NCI-H2171 treated with DMSO at 0.1 percent for 48 hours (cell line): ENCODE measurements around the gene MBD3L3.
"Not testable (repeated sequence)": the region's sequence is repeated elsewhere in the genome, so short reads cannot be mapped to it uniquely, and the experiment has no call there.

Experiments used
- DNase-seq: peaks from one replicate; lab custom pipeline; 2025; lab: John Stamatoyannopoulos, UW

Gene MBD3L3

DNA sequence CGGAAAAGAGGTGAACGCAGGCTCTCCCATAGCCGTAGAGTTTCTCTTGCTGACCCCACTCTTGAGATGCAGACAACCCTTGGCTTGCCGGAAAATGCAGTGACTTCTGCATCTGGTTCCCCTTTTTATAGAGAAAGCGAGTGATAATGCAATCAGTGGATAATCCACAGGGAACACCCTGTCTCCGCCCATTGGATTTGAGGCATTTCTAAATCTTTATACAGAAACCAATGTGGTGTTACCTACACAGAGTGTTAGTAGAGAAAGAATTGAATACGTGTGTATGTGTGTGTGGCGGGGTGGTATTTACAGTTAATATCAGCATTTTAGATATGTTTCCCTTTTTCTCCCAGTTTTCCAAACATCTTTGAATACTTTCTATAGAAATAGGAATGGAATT, at the start of gene MBD3L3:
Gene MBD3L3, minus strand, starts transcription at position 101 of the 400 bp plus-strand sequence. Its CDS starts 71 bp downstream, at position 30.
- not testable (repeated sequence) for DNase-seq

DNA sequence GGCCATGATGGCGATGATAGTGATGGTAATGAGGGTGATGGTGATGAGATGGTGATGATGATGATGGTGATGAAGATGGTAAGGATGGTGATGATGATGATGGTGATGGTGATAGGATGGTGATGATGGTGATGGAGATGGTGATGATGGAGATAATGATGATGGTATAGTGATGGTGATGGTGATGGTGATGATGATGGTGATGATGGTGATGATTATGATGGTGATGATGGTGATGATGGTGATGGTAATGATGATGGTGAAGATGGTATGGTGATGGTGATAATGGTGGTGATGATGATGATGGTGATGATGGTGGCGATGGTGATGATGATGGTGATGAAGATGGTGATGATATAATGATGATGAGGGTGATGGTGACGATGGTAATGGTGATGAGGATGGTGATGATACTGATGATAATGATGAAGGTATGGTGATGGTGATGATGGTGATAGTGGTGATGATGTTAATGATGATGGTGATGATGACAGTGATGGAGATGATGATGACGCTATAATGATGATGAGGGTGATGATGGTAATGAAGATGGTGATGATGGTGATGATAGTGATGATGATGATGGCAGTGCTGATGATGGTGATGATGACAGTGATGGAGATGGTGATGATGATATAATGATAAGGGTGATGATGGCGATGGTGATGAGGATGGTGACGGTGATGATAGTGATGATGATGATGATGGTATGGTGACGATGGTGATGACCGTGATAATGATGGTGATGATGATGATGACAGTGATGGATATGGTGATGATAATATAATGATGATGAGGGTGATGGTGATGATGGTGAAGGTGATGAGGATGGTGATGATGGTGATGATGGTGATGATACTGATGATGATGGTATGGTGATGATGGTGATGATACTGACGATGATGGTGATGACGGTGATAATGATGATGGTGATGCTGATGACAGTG, 48.5 kb upstream of the MBD3L3 start:
- DNase-seq, result no peak

GRCh38 chr19:7104747-7105447, 46.4 kb upstream of the MBD3L3 start:
- DNase-seq, result no peak

GRCh38 chr19:7101498-7102253, 43.2 kb upstream of the MBD3L3 start:
- no peak for DNase-seq

GRCh38 chr19:7099597-7099921, 41.1 kb upstream of the MBD3L3 start:
- DNase-seq, result no peak

- DNase-seq, result peak; percentile 91
Measured at GRCh38 chr19:7098701-7099596, 40.5 kb upstream of the MBD3L3 start.

DNA sequence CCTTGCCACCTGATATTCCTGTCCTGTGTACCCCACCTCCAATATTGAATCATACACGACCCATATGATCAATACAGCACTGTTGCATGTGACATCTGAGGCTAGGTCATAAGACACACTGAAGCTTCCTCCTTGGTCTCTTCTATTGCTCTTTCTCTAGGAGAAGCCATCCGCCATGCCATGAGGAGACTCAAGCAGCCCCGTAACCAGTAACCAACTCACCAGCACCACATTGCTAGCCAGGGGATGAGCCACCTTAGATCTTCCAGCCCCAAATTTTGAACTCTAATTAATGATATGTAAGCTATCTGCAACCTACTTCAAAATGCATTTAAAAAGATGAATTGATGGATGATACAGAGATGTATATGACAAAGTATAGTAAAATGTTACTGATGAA, 39.6 kb upstream of the MBD3L3 start:
- no peak for DNase-seq

- no peak for DNase-seq
Measured at GRCh38 chr19:7088999-7089398, 30.5 kb upstream of the MBD3L3 start.

DNA sequence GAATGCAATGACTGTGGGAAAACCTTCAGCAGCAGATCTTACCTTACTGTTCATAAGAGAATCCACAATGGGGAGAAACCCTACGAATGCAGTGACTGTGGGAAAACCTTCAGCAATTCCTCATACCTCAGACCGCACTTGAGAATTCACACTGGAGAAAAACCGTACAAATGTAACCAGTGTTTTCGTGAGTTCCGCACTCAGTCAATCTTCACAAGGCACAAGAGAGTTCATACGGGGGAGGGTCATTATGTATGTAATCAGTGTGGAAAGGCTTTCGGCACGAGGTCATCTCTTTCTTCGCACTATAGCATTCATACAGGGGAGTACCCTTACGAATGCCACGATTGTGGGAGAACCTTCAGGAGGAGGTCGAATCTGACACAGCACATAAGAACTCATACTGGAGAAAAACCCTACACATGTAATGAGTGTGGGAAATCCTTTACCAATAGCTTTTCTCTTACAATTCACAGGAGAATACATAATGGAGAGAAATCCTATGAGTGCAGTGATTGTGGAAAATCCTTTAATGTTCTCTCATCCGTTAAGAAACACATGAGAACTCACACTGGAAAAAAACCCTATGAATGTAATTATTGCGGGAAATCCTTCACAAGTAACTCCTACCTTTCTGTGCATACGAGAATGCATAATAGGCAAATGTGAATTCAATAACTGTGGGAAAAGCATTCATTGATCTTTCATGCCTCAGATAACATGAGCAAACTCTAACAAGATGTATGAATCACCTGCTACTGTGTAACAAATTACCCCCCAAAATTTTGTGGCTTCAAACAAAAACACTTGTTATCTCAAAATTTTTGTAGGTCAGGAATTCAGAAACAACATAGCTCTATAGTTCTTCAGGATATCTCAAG, 24.8 kb upstream of the MBD3L3 start:
- DNase-seq, result peak; percentile 5

DNA sequence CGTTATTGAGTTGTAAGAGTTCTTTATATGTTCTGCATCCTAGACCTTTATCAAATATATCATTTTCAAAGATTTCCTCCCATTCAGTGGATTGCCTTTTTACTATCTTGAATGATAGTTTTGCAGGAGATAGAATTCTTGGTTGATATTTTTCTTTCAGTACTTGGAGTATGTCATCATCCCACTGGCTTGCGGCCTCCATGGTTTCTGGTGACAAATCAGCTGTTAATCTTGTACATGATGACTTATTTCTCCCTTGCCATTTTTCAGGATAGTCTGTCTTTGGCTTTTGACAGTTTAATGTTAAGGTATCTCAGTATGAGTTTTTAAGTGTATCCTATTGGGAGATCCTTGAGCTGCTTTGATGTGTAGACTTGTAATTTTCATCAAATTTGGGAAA, 19.5 kb upstream of the MBD3L3 start:
- DNase-seq, result no peak

DNA sequence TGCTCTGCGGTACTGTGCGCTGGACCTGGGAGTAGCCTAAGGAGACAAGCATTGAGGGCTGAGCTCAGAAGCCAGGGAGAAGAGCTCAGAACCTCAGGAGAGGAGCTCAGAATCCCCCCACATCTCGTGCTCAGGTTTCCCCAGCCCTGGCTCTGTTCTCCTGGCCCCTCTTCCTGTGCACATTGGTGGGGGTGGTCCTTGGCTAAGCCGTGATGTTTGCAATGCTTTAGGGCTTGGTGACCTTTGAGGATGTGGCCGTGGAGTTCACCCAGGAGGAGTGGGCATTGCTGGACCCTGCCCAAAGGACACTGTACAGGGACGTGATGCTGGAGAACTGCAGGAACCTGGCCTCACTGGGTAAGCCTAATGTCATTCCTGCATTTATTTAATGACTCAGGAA, 17.7 kb upstream of the MBD3L3 start:
- DNase-seq, result no peak

DNA sequence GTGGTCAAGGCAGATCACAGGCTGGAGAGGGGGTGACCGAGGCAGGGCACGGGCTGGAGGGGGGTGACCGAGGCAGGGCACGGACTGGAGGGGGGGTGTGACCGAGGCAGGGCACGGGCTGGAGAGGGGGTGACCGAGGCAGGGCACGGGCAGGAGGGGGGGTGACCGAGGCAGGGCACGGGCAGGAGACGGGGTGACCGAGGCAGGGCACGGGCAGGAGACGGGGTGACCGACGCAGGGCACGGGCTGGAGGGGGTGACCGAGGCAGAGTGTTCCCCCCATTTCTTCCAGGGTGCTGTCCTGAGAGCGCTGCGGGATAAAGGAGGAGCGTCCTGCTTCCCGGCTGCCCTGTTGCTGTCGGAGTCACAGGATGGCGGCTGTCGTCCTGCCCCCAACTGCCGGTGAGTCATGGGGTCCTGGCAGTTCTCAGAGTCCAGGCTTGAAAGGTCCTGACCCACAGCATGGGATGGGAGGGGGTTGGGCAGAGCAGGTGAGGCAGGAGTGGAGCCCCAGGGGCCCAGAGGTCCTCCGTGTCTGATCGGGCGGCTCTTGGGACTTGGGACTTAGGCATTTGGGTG, 16.3 kb upstream of the MBD3L3 start:
- no peak for DNase-seq

DNA sequence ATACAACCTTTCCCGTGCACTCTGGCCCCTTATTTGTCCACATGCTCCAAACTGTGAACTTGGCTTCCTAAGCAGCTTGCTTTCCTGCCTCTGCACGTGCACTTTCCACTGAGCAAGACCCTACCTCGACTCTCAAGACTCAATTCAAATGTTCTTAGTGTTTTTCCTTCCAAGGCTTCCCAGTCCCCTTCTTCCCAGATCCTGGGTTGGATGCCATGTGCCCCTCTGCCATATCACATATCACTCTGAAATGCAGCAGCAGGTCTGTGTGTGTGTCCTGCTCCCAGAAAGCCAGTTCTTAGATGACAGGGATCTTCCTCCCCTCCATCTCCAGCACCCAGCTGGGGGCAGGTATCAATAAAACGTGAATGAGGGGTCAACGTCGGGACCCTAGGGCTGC, 14.1 kb upstream of the MBD3L3 start:
- DNase-seq, result no peak

GRCh38 chr19:7069904-7070226, 11.4 kb upstream of the MBD3L3 start:
- DNase-seq, result no peak

DNA sequence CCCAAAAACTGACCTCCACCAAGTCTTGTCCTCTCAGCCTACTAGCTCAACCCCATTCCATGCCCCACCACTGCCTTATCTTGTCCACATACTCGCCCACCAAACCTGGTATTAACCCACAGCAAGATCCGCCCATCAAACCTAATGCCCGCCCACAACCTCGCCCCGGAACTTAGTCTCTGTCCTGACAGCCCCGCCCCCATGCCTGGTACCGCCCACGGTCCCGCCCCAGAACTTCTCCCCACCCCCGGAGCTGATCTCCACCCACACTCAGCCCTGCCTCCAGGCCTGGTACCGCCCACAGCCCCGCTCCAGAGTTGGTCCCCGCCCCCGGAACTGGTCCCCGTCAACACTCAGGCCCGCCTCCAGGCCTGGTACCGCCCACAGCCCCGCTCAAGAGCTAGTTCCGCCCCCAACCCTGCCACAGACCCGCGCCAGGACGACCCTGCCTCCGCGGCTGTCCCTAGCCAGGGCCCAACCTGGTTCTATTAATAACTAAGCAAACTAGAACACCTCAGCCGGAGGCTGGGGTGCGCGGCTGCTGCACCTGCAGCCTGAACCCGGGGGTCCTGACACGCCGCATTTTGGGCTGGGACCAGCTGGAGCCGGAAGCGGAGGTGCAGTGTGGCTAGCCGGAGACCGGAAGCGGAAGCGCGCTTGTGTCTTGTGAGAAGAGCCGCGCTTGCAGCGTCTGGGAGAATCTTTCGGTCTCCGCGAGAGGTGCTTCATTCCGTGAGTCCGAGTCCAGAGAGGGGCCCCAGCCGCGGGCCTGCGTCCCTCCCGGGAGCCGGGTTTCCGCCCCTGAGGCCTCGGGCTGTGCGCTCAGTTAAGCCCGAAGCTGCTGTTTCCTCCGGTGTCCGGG, 10.8 kb upstream of the MBD3L3 start, which contains the start of gene ZNF557:
Gene ZNF557, plus strand, starts transcription at position 662 of the 862 bp plus-strand sequence. CDS start 5,372 bp downstream, outside the sequence.
- peak; percentile 92 for DNase-seq

DNA sequence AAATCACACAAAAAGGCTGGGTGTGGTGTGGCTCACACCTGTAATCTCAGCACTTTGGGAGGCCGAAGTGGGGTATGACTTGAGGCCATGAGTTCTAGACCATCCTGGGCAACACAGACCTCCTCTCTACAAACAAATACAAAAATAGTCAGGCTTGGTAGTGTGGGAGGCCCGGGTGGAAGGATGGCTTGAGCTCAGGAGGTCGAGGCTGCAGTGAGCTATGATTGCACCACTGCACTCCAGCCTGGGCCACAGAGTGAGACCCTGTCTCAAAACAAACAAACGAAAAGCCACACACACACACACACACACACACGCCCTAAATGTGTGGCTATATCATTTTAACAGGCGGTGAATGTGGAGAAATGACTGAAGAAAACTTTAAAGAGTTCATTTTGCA, 10.1 kb upstream of the MBD3L3 start:
- no peak for DNase-seq

GRCh38 chr19:7067716-7068115, 9.2 kb upstream of the MBD3L3 start:
- DNase-seq, result no peak

DNA sequence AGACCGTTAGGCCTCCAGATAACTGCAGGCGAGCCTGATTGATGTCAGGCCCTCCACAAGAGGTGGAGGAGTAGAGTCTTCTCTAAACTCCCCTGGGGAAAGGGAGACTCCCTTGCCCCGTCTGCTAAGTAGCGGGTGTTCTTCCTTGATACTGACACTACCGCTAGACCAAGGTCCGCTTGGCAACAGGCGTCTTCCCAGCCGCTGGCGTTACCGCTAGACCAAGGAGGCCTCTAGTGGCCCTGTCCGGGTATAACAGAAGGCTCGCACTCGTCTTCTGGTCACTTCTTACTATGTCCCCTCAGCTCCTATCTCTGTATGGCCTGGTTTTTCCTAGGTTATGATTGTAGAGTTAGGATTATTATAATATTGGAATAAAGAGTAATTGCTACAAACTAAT, 8.6 kb upstream of the MBD3L3 start:
- DNase-seq, result not testable (repeated sequence)

DNA sequence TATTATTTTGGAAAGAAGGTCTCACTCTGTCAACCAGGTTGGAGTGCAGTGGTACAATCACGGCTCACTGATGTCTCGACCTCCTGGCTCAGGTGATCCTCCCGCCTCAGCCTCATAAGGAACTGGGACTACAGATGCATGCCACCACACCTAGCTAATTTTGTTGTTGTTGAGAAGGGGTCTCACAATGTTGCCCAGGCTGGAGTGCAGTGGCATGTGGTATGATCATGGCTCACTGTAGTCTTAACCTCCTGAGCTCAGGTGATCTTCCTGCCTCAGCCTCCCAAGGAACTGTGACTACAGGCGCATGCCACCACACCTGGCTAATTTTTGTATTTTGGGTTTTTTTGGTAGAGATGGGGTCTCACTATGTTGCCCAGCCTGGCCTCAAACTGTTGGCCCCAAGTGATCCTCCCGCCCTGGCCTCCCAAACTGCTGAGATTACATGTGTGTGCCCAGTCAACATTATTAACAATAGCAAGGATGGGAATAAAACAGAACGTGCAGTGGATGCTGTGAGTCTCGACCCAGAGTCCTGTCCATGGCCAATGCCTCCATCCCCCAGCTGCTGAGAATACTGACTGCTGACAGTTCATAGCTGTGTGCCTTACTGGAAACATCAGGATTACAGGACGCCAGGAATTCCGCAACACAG, 5.4 kb upstream of the MBD3L3 start:
- no peak for DNase-seq
